MCF 10A (cell line): ENCODE results near the gene ESRRG. TPM values are rescaled to one million over a fixed set of nuclear protein-coding genes. Genes with fewer than 3 reads are reported as not detected.

Experiments
- BruUV-seq: library from RNA; stranded (reverse); fragments of 400-500 nt; replicated peaks from 2 replicates; lab custom pipeline; 2021; lab: Mats Ljungman, UMichigan
- CTCF ChIA-PET: fragments of 300-600 bp; sonication (Branson Sonifier 250); formaldehyde crosslinking; extraction: SDS; loops from one replicate; lab custom pipeline; 2021; ENCODE audit warnings: antibody characterized with exemption, inconsistent platforms; lab: Yijun Ruan, JAX
- POLR2A ChIA-PET: fragments of 300-600, 350-650 bp; sonication (Branson Sonifier 250); formaldehyde crosslinking; extraction: SDS; loops from one replicate; lab custom pipeline; 2020; ENCODE audit warnings: antibody characterized with exemption, inconsistent platforms; lab: Yijun Ruan, JAX
- DNase-seq: peaks from one replicate; pipeline ENCODE4 v3.0.0-alpha.2; 2018; ENCODE audit not compliant: unreplicated experiment
- H3K27ac Mint-ChIP-seq: one replicate; pipeline ENCODE4 v1.8.0; 2022; ENCODE audit warnings: mild to moderate bottlenecking, low read depth, mixed read lengths; ENCODE audit not compliant: unreplicated experiment
- H3K27me3 Mint-ChIP-seq: one replicate; pipeline ENCODE4 v1.8.0; 2022; ENCODE audit warnings: mixed read lengths; ENCODE audit not compliant: insufficient read depth, unreplicated experiment
- H3K36me3 Mint-ChIP-seq: one replicate; pipeline ENCODE4 v1.8.0; 2022; ENCODE audit warnings: mild to moderate bottlenecking, moderate library complexity, mixed read lengths; ENCODE audit not compliant: insufficient read depth, unreplicated experiment
- H3K4me1 Mint-ChIP-seq: one replicate; pipeline ENCODE4 v1.8.0; 2022; ENCODE audit warnings: mixed read lengths; ENCODE audit not compliant: insufficient read depth, unreplicated experiment
- H3K4me3 Mint-ChIP-seq: one replicate; pipeline ENCODE4 v1.8.0; 2022; ENCODE audit warnings: mild to moderate bottlenecking, moderate library complexity, mixed read lengths; ENCODE audit not compliant: unreplicated experiment
- H3K9me3 Mint-ChIP-seq: one replicate; pipeline ENCODE4 v1.8.0; 2022; ENCODE audit warnings: mixed read lengths; ENCODE audit not compliant: unreplicated experiment
- CTCF ChIP-seq: fragments of 200-600 bp; IDR thresholded peaks from one replicate; pipeline ENCODE4 v1.8.0; 2022; ENCODE audit warnings: antibody characterized with exemption, mild to moderate bottlenecking; ENCODE audit not compliant: unreplicated experiment
- intact Hi-C: fragments of 100-400 bp; cut with micrococcal nuclease; formaldehyde crosslinking; loops from 2 replicates; pipeline ENCODE4 v1.14.1; 2022
- total RNA-seq: library from RNA; stranded (reverse); gene quantifications from 2 replicates; pipeline ENCODE4 v1.2.3, GENCODE V29; 2022

The ESRRG gene
- total RNA-seq, 1 experiment from 2014 or later = 0.44 TPM

DNA sequence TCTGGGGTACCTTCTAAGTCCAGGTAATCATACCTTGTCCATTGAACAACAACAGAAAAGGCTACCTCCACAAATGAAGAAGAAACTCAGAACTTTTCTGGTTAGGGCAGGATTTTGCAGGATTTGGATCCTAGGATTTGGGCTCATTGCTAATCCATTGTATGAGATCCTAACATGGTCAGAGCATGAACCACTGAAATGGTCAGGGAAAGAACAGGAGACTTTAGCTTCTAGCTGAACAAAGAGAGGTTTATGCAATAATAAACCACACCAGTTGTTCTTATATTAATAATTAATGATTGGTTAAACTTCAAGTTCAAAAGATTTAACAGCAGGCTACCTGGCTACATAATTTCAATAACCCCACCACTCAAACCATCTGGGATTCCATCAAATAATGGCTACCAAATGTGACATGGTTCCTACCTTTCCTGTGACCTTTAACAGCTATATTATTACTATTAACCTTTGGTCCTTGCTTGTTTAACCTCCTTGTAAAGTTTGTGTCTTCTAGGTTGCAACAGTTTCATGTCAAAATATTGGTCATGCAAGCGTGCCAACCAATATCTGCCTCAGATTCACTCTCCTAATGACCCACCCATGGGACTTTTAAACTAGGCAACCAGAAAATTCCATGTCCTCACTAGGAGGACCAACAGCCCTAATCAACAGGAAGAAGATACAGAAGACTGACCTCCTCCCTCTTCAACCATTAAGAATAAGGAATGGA is 239.4 kb downstream of the ESRRG start:
- BruUV-seq = no TSS peak
- POLR2A ChIA-PET = no interaction called here
- intact Hi-C loops = no loop called here
- CTCF ChIA-PET = no interaction called here
- H3K27me3 Mint-ChIP-seq = peaks cover 82% of the 10 kb centered on the region
- no peaks in the 10 kb centered on the region for H3K4me1 Mint-ChIP-seq
- no peak overlapping the region for H3K27ac Mint-ChIP-seq
- H3K4me3 Mint-ChIP-seq = no peak overlapping the region
- TF ChIP-seq CTCF = no peak
- DNase-seq = no peak
- no peaks in the 10 kb centered on the region for H3K9me3 Mint-ChIP-seq
- no peaks in the 10 kb centered on the region for H3K36me3 Mint-ChIP-seq

DNA sequence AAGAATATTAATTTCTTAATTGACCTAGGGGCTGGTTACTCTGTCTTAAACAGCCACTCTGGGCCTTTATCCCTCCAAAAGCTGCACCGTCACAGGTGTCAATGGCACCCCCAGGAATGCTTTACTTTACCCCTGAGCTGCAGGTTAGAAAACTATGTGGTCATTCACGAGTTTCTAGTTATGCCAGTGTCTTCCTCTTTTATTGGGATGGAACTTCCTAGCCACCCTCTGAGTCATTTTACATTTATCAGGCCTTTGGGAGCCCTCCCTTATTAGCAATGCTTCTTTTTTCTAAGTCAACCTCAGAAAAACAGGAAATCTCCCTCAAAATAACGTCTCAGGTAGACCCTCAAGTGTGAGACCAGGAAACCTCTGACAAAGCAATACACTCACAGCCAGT is 240.6 kb downstream of the ESRRG start:
- intact Hi-C loops = no loop called here
- no peak for DNase-seq
- CTCF ChIA-PET = no interaction called here

GRCh38 chr1:216478238-216478637 is 245.0 kb downstream of the ESRRG start:
- CTCF ChIA-PET = no interaction called here
- no peak for DNase-seq
- Mint-ChIP-seq H3K27me3 (peaks cover 76% of the 10 kb centered on the region), H3K27ac (no peak overlapping the region), H3K36me3 (no peaks in the 10 kb centered on the region), H3K4me3 (no peak overlapping the region), H3K9me3 (no peaks in the 10 kb centered on the region), H3K4me1 (no peaks in the 10 kb centered on the region)
- BruUV-seq = no TSS peak
- POLR2A ChIA-PET = no interaction called here
- no peak for TF ChIP-seq CTCF
- intact Hi-C loops = loop anchor here (5.0 kb wide), 1 partner anchor 66 kb away; no protein-coding TSS in a partner anchor

More for the DNA sequence above, 240.6 kb downstream of the ESRRG start:
- H3K27ac Mint-ChIP-seq = no peak overlapping the region
- BruUV-seq = no TSS peak
- TF ChIP-seq CTCF = no peak
- H3K4me3 Mint-ChIP-seq = no peak overlapping the region
- no peaks in the 10 kb centered on the region for H3K4me1 Mint-ChIP-seq
- no peaks in the 10 kb centered on the region for H3K36me3 Mint-ChIP-seq
- no peaks in the 10 kb centered on the region for H3K9me3 Mint-ChIP-seq
- peaks cover 76% of the 10 kb centered on the region for H3K27me3 Mint-ChIP-seq
- POLR2A ChIA-PET = no interaction called here

DNA sequence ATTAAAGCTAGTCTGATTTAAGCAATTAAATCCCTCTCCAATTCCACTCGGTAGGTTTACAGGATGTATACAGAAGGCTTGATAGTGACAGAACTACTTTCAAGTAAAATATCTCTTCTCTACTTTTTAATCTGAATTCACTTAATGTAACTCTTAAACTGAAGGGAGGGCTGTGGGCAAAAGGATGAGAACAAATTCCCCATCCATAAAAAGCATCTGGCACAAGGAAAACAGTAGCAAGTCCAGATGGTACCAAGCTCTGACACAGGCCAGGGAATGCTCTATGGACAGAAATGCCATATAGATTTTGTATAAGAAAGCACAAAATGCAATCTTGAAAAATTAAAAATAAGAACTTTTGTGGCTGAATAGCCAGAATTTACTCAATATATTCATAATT is 246.9 kb downstream of the ESRRG start:
- no peaks in the 10 kb centered on the region for H3K9me3 Mint-ChIP-seq
- intact Hi-C loops = loop anchor here (5.0 kb wide), 1 partner anchor 64 kb away; no protein-coding TSS in a partner anchor
- no peaks in the 10 kb centered on the region for H3K36me3 Mint-ChIP-seq
- ChIA-PET POLR2A (no interaction called here), CTCF (interaction anchor here (0.7 kb wide), 1 partner anchor 52 kb away, joined by 3 read pairs; no protein-coding TSS in a partner anchor)
- BruUV-seq = no TSS peak
- H3K27ac Mint-ChIP-seq = no peak overlapping the region
- no peak overlapping the region for H3K4me3 Mint-ChIP-seq
- H3K4me1 Mint-ChIP-seq = no peaks in the 10 kb centered on the region
- TF ChIP-seq CTCF = no peak
- no peak for DNase-seq
- peaks cover 74% of the 10 kb centered on the region for H3K27me3 Mint-ChIP-seq
